Muscle layer of duodenum (tissue), 2 donors: ENCODE results near the gene PRKCB.

Source experiments
- H3K27ac ChIP-seq: one replicate; pipeline ENCODE4 v1.7.0; 2013; ENCODE audit warnings: mild to moderate bottlenecking, low read length
- H3K27me3 ChIP-seq: one replicate; pipeline ENCODE4 v1.7.0; 2013; ENCODE audit warnings: low read depth, mild to moderate bottlenecking, control low read depth, low read length
- H3K36me3 ChIP-seq, 2 donors: one replicate each; pipeline ENCODE4 v1.7.0; 2013; ENCODE audit warnings: low read length in 2 of 2, control low read depth in 1 of 2, mild to moderate bottlenecking in 1 of 2; ENCODE audit not compliant: insufficient read depth in 2 of 2, control insufficient read depth in 1 of 2
- H3K4me1 ChIP-seq, 2 donors: one replicate each; pipeline ENCODE4 v1.7.0; 2013; ENCODE audit warnings: low read length in 2 of 2, mild to moderate bottlenecking in 2 of 2, control low read depth in 1 of 2, moderate library complexity in 1 of 2; ENCODE audit not compliant: insufficient read depth in 2 of 2, control insufficient read depth in 1 of 2
- H3K4me3 ChIP-seq, 2 donors: one replicate each; pipeline ENCODE4 v1.7.0; 2013; ENCODE audit warnings: low read length in 2 of 2, low read depth in 1 of 2, mild to moderate bottlenecking in 1 of 2
- H3K9me3 ChIP-seq, 2 donors: one replicate each; pipeline ENCODE4 v1.7.0; 2013; ENCODE audit warnings: low read length in 2 of 2, control low read depth in 1 of 2, mild to moderate bottlenecking in 1 of 2; ENCODE audit not compliant: control insufficient read depth in 1 of 2
- donor health status: healthy.

The PRKCB gene

DNA sequence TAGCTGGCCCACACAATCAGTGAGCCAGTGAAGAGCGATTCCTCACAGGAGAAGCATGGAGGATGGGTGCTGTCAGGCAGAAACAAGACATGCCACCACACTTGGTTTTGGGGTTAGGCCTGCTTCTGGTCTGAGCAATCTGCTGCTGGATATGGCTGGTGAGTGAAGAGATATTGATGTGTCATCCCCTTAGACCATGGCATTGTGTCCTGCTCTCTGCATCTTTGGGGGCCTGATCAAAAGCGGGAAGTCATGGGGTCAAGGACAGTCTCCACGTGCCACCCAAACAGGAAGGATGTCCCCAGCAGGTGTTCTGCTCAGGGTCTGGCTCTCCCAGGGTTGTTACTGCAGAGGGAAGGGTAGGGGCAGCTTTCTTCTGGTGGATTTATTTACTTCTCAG is 140.7 kb downstream of the PRKCB start:
- Histone ChIP-seq H3K9me3 (no peaks in the 10 kb centered on the region), H3K36me3 (no peaks in the 10 kb centered on the region), H3K27ac (no peak overlapping the region), H3K4me3 (no peak overlapping the region), H3K4me1 (no peaks in the 10 kb centered on the region), H3K27me3 (no peaks in the 10 kb centered on the region)

- Histone ChIP-seq H3K27ac (no peak overlapping the region), H3K27me3 (no peaks in the 10 kb centered on the region), H3K36me3 (no peaks in the 10 kb centered on the region), H3K4me3 (no peak overlapping the region), H3K4me1 (no peaks in the 10 kb centered on the region), H3K9me3 (no peaks in the 10 kb centered on the region)
Observed at GRCh38 chr16:23979441-23979840, 143.7 kb downstream of the PRKCB start.

- Histone ChIP-seq H3K9me3 (no peaks in the 10 kb centered on the region), H3K27me3 (no peaks in the 10 kb centered on the region), H3K27ac (no peak overlapping the region), H3K4me1 (no peaks in the 10 kb centered on the region), H3K4me3 (no peak overlapping the region), H3K36me3 (no peaks in the 10 kb centered on the region)
Observed at GRCh38 chr16:23979982-23980381, 144.2 kb downstream of the PRKCB start.

- no peak overlapping the region for H3K4me3 ChIP-seq
- H3K27me3 ChIP-seq: no peaks in the 10 kb centered on the region
- H3K9me3 ChIP-seq: no peaks in the 10 kb centered on the region
- no peaks in the 10 kb centered on the region for H3K4me1 ChIP-seq
- no peak overlapping the region for H3K27ac ChIP-seq
- no peaks in the 10 kb centered on the region for H3K36me3 ChIP-seq
Observed at GRCh38 chr16:23981429-23982399, 145.9 kb downstream of the PRKCB start.

- no peaks in the 10 kb centered on the region for H3K9me3 ChIP-seq
- no peak overlapping the region for H3K4me3 ChIP-seq
- no peaks in the 10 kb centered on the region for H3K27me3 ChIP-seq
- no peaks in the 10 kb centered on the region for H3K36me3 ChIP-seq
- no peak overlapping the region for H3K27ac ChIP-seq
- H3K4me1 ChIP-seq: no peaks in the 10 kb centered on the region
Observed at GRCh38 chr16:23986455-23986854, 150.7 kb downstream of the PRKCB start.

GRCh38 chr16:23987443-23987842 is 151.7 kb downstream of the PRKCB start:
- Histone ChIP-seq H3K4me1 (no peaks in the 10 kb centered on the region), H3K27ac (no peak overlapping the region), H3K36me3 (no peaks in the 10 kb centered on the region), H3K4me3 (no peak overlapping the region), H3K9me3 (no peaks in the 10 kb centered on the region), H3K27me3 (no peaks in the 10 kb centered on the region)

DNA sequence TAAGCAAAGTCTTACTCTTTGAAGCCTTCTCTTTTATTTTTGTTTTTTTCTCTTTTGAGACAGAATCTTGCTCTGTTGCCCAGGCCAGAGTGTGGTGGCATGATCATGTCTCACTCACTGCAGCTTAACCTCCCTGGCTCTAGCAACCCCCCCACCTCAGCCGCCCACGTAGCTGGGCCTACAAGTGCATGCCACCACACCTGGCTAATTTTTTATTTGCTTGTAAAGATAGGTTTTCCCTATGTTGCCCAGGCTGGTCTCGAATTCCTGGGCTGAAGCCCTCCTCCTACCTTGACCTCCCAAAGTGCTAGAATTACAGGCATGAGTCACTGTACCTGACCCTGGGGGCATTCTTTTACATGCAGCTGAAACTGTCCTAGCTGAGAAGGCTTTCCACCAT is 154.7 kb downstream of the PRKCB start:
- Histone ChIP-seq H3K4me3 (no peak overlapping the region), H3K27me3 (no peaks in the 10 kb centered on the region), H3K9me3 (no peaks in the 10 kb centered on the region), H3K27ac (no peak overlapping the region), H3K36me3 (no peaks in the 10 kb centered on the region), H3K4me1 (no peaks in the 10 kb centered on the region)

DNA sequence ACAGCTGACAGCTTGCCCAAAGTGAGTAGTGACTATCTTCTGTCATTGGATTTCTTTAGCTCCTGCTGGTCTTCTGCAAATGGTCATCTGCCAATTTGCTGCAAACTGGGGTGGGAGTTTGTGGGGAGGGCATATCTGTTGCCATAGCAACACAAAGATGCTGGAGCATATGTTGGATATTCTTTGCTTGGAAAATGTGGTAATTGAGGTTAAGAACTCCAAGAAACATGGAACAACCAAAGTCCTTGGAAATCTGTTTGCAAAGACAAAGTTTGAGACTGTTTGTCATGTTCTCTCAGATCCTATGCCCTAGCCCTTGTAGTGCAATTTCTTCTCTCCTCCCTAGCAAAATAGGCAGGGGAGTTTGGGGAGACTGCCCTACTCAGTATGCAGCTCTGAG is 155.3 kb downstream of the PRKCB start:
- Histone ChIP-seq H3K4me1 (no peaks in the 10 kb centered on the region), H3K36me3 (no peaks in the 10 kb centered on the region), H3K27me3 (no peaks in the 10 kb centered on the region), H3K27ac (no peak overlapping the region), H3K4me3 (no peak overlapping the region), H3K9me3 (no peaks in the 10 kb centered on the region)

GRCh38 chr16:23994615-23995014 is 158.8 kb downstream of the PRKCB start:
- Histone ChIP-seq H3K27me3 (no peaks in the 10 kb centered on the region), H3K4me3 (no peak overlapping the region), H3K9me3 (no peaks in the 10 kb centered on the region), H3K27ac (no peak overlapping the region), H3K4me1 (no peaks in the 10 kb centered on the region), H3K36me3 (no peaks in the 10 kb centered on the region)

DNA sequence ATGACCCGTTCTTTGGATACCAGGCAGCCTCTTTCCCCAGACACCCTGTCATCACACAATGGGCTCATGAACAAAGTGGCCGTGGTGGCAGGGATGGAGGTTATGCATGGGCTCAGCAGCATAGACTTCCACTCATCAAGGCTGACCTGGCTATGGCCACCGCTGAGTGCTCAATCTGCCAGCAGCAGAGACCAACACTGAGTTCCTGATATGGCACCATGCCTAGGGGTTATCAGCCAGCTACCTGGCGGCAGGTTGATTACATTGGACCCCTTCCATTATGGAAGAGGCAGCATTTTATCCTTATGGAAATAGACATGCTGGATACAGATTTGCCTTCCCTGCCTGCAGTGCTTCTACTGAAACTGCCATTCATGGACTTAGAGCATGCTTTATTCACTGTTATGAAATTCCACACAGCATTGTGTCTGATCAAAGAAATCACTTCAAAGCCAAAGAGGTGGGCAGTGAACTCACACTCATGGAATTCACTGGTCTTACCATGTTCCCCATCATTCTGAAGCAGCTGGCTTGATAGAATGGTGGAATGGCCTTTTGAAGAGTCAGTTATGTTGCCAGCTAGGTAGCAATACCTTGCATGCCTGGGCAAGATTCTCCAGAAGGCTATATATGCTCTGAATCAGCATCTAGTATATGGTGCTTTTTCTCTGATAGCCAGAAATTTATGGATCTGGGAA is 160.6 kb downstream of the PRKCB start:
- no peak overlapping the region for H3K27ac ChIP-seq

GRCh38 chr16:23998771-23999170 is 163.0 kb downstream of the PRKCB start:
- Histone ChIP-seq H3K4me3 (no peak overlapping the region), H3K36me3 (no peaks in the 10 kb centered on the region), H3K27me3 (no peaks in the 10 kb centered on the region), H3K4me1 (no peaks in the 10 kb centered on the region), H3K9me3 (no peaks in the 10 kb centered on the region), H3K27ac (no peak overlapping the region)

More for the DNA sequence above, 160.6 kb downstream of the PRKCB start:
- H3K27me3 ChIP-seq: no peaks in the 10 kb centered on the region
- no peaks in the 10 kb centered on the region for H3K4me1 ChIP-seq
- no peaks in the 10 kb centered on the region for H3K9me3 ChIP-seq
- H3K36me3 ChIP-seq: no peaks in the 10 kb centered on the region
- no peak overlapping the region for H3K4me3 ChIP-seq
